Prostate gland (tissue), 2 donors: Measurements from ENCODE around the gene URM1.

Experiments
- CTCF ChIP-seq, 4 experiments: fragments of 200-600 bp in 2 of 4; fragments of 450-650 bp in 2 of 4; sonication (generic) in 2 of 4; IDR thresholded peaks; 1 replicate in 3 of 4; 2 replicates in 1 of 4; pipeline ENCODE4 v1.5.1; 2016 to 2019; ENCODE audit warnings: antibody characterized with exemption in 4 of 4, mild to moderate bottlenecking in 2 of 4, moderate library complexity in 2 of 4
- POLR2A ChIP-seq: fragments of 450-650 bp; IDR thresholded peaks from one replicate; pipeline ENCODE4 v1.6.1; 2016; ENCODE audit warnings: antibody characterized with exemption, mild to moderate bottlenecking
- POLR2AphosphoS5 ChIP-seq: sonication (generic); formaldehyde crosslinking; IDR thresholded peaks from one replicate; pipeline ENCODE4 v1.6.1; 2017; ENCODE audit warnings: antibody characterized with exemption

- TF ChIP-seq CTCF (IDR thresholded peaks at IDR 0.05) (peak; percentile 80 to 92 (median 89)), POLR2A (no peak), POLR2AphosphoS5 (peak; percentile 81)
Observed at GRCh38 chr9:128438343-128439109, 67.4 kb downstream of the URM1 start.
